ENCODE results near the gene PARVB. TPM values are rescaled to one million over a fixed set of nuclear protein-coding genes. Genes with fewer than 3 reads are reported as not detected.

PARVB gene
- total and polyA plus RNA-seq, 2 of the 8 experiments (the other 6 are each of a cell fraction or from before 2014, with no cell fraction given), result 14.5 to 18.6 TPM

DNA sequence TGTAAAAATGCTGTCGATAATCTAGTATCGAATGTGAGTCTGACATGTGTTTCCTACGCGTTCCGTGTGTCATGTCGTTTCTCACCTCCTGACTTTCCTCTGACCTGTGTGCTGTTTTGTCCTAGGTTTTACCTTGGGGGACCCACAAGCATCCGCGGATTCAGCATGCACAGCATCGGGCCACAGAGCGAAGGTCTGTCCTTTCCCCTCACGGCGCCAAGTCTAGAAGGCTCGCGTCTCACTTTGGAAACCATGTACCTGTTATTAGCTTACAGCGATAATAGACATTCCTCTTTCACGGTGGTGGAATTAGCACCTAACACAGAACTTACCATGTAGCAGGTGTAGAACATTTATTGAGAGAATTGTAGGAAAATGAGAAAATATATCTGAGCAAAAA, 40.3 kb upstream of the PARVB start (continued):
- TF ChIP-seq RFX5 (IDR thresholded peaks at IDR 0.05; ENCODE audit: borderline replicate concordance, low read depth, low read length), result no peak
- no peak for TF ChIP-seq HDAC2 (IDR thresholded peaks at IDR 0.05; ENCODE audit: borderline replicate concordance in 1 of 2, low read depth in 2 of 2, low read length in 2 of 2)
